Heart left ventricle (tissue), 16 donors: ENCODE data around the gene HOXB4. TPM values are rescaled to one million over a fixed set of nuclear protein-coding genes. Genes with fewer than 3 reads are reported as not detected.

ENCODE experiments used
- ATAC-seq, 4 donors: fragments of 200-7000 bp; cut with Tn5 transposase; one replicate each; pipeline ENCODE4 v1.9.1; 2020 to 2022; ENCODE audit warnings: moderate library complexity in 4 of 4, mild to moderate bottlenecking in 3 of 4, moderate number of reproducible peaks in 1 of 4
- DNase-seq, 5 donors: peaks; one replicate each; pipeline ENCODE4 v3.0.0-alpha.2; 2020
- H3K27ac ChIP-seq, 12 donors: fragments of 200-600 bp; sonication (generic) in 4 of 12; one replicate each; pipeline versions ENCODE4 v1.5.0 to v1.8.0; 2016 to 2022; ENCODE audit warnings: mild to moderate bottlenecking in 2 of 12
- H3K27me3 ChIP-seq, 9 donors: fragments of 200-600 bp; sonication (generic) in 2 of 9; one replicate each; pipeline versions ENCODE4 v1.5.1 to v1.8.0; 2016 to 2022; ENCODE audit warnings: mild to moderate bottlenecking in 3 of 9
- H3K36me3 ChIP-seq, 9 donors: fragments of 200-600 bp; sonication (generic) in 2 of 9; one replicate each; pipeline versions ENCODE4 v1.5.0 to v1.8.0; 2018 to 2022; ENCODE audit warnings: mild to moderate bottlenecking in 2 of 9
- H3K4me1 ChIP-seq, 12 donors: fragments of 200-600 bp; sonication (generic) in 4 of 12; one replicate each; pipeline versions ENCODE4 v1.5.0 to v1.8.0; 2016 to 2022; ENCODE audit warnings: mild to moderate bottlenecking in 3 of 12
- H3K4me3 ChIP-seq, 12 donors: fragments of 200-600 bp; sonication (generic) in 4 of 12; one replicate each; pipeline versions ENCODE4 v1.5.0 to v1.8.0; 2017 to 2022; ENCODE audit warnings: mild to moderate bottlenecking in 9 of 12, moderate library complexity in 4 of 12
- H3K9me3 ChIP-seq, 12 donors: fragments of 200-600 bp; sonication (generic) in 4 of 12; one replicate each; pipeline versions ENCODE4 v1.5.0 to v1.8.0; 2016 to 2022; ENCODE audit warnings: mild to moderate bottlenecking in 1 of 12
- CTCF ChIP-seq, 12 donors: fragments of 200-600 bp; sonication (generic) in 4 of 12; IDR thresholded peaks; one replicate each; pipeline versions ENCODE4 v1.5.0 to v1.8.0; 2018 to 2022; ENCODE audit warnings: antibody characterized with exemption in 12 of 12, mild to moderate bottlenecking in 5 of 12
- POLR2A ChIP-seq, 2 donors: fragments of 450-650 bp; IDR thresholded peaks; one replicate each; pipeline ENCODE4 v1.6.1; 2017; ENCODE audit warnings: antibody characterized with exemption in 2 of 2, mild to moderate bottlenecking in 2 of 2, moderate library complexity in 2 of 2
- WGBS, 4 donors: extraction: QIAGEN DNeasy Blood & Tissue Kit in 2 of 4; methylation state at CpG; one replicate each; pipeline versions ENCODE4 v1.1.5 to v1.1.7; 2013 to 2018; 5-methylcytosine and 5-hydroxymethylcytosine counted together
- intact Hi-C, 10 donors: fragments of 100-400 bp; cut with DNase I; formaldehyde crosslinking; loops; one replicate each; pipeline versions ENCODE4 v1.11.1 to v1.14.2; 2022
- polyA plus RNA-seq, 2 donors: library from polyadenylated mRNA; stranded (reverse); fragments of 200-250 nt; gene quantifications; one replicate each; pipeline ENCODE4 v1.2.3, GENCODE V29; 2013
- total RNA-seq, 9 donors: library from RNA; depleted of rRNA in 2 of 9; stranded (reverse); fragments of >200 nt in 2 of 9; fragmentation: NEBNext Ultra II Directional in 3 of 9; extraction: Animal tissue kit (Norgen Biotek cat#: 25700) in 3 of 9; gene quantifications; one replicate each; pipeline versions ENCODE4 v1.1.0 to v1.2.4, GENCODE V29; 2016 to 2023
- donor health status: ischemic (EF 13 %, LVEDD 7.1; RV severe dilation, severe dysfunction).
- donor health status: healthy with polysubstance abuse.
- donor health status: DM: no; HTN: yes; CAD: no.
- donor health status: DM: no; HTN: no; CAD: no.
- donor health status: ischemic (EF 25% LVEDD 6.9; RV normal size, moderate dysfunction).
- donor health status: ischemic (EF 25% LVEDD 5.7; RV mildly dilated, moderate dysfunction).
- donor health status: healthy.
- donor health status: DM: yes; HTN: yes; CAD: no.
- donor health status: ischemic (EF 35%, LVEDD 5.7; RV mildly dilated, moderate dysfunction).
- donor health status: nonischemic (EF 11% LVEDD 7.7; RV severe dilation, severe dysfunction).
- donor health status: DM: yes; HTN: yes; CAD: no.
- donor health status: PGD.
- donor health status: ischemic (EF 29% LVEDD 5.4; RV normal size, mild dysfunction).
- donor health status: nonischemic (EF 23%, LVEDD 6.1; RV moderate dilation, normal function).

The HOXB4 gene
- total and polyA plus RNA-seq, 11 donors: 0.27 to 2.8 (median 0.59) TPM; not detected in 1

GRCh38 chr17:48625495-48626244, 47.5 kb upstream of the HOXB4 start:
- peak overlapping the region; percentile 1 to 47 (median 37) for H3K4me3 ChIP-seq
- TF ChIP-seq CTCF (IDR thresholded peaks at IDR 0.05) (no peak), POLR2A (IDR thresholded peaks at IDR 0.05) (no peak)
- peaks cover 86 to 100% (median 100%) of the 10 kb centered on the region in 9 donors for H3K27me3 ChIP-seq
- ATAC-seq (peak in 3 of 4 donors; percentile 49 to 67 (median 59)), DNase-seq (no peak)
- peaks cover 7 to 26% (median 21%) of the 10 kb centered on the region in 12 donors for H3K4me1 ChIP-seq
- intact Hi-C loops: loop anchor here in 1 of 10 donors (10.0 kb wide), 1 partner anchor 461 kb away; no protein-coding TSS in a partner anchor
- H3K36me3 ChIP-seq: no peaks in the 10 kb centered on the region
- no peak overlapping the region for H3K27ac ChIP-seq
- no peaks in the 10 kb centered on the region for H3K9me3 ChIP-seq
- WGBS, 4 donors: 0 to 2% (median 1%) methylated on average over 63 to 69 of the region's 69 CpGs

GRCh38 chr17:48624544-48625494, 46.7 kb upstream of the HOXB4 start:
- H3K9me3 ChIP-seq: no peaks in the 10 kb centered on the region
- peak in 2 of 4 donors; percentile 30 to 39 for ATAC-seq
- intact Hi-C loops: loop anchor here in 2 of 10 donors (5.0 to 10.0 kb wide), 2 partner anchors 273 to 460 kb away; no protein-coding TSS in a partner anchor
- no peak overlapping the region for H3K27ac ChIP-seq
- no peaks in the 10 kb centered on the region for H3K36me3 ChIP-seq
- no peak for TF ChIP-seq CTCF (IDR thresholded peaks at IDR 0.05)
- TF ChIP-seq POLR2A (IDR thresholded peaks at IDR 0.05): no peak
- DNase-seq: no peak
- peaks cover 7 to 26% (median 21%) of the 10 kb centered on the region in 12 donors for H3K4me1 ChIP-seq
- WGBS, 4 donors: 1 to 3% (median 2%) methylated on average over 27 to 66 of the region's 66 CpGs
- peaks cover 87 to 100% (median 100%) of the 10 kb centered on the region in 9 donors for H3K27me3 ChIP-seq
- peak overlapping the region; percentile 1 to 47 (median 37) for H3K4me3 ChIP-seq

- peaks cover 7 to 26% (median 21%) of the 10 kb centered on the region in 12 donors for H3K4me1 ChIP-seq
- intact Hi-C loops: loop anchor here in 2 of 10 donors (5.0 to 10.0 kb wide), 2 partner anchors 272 to 459 kb away; no protein-coding TSS in a partner anchor
- DNase-seq: no peak
- H3K27ac ChIP-seq: no peak overlapping the region
- no peak for TF ChIP-seq POLR2A (IDR thresholded peaks at IDR 0.05)
- TF ChIP-seq CTCF (IDR thresholded peaks at IDR 0.05): no peak
- WGBS, 4 donors: 16 to 22% (median 16%) methylated on average over 5 of the region's 5 CpGs
- no peak overlapping the region for H3K4me3 ChIP-seq
- H3K9me3 ChIP-seq: no peaks in the 10 kb centered on the region
- ATAC-seq: no peak
- H3K27me3 ChIP-seq: peaks cover 87 to 100% (median 100%) of the 10 kb centered on the region in 9 donors
- H3K36me3 ChIP-seq: no peaks in the 10 kb centered on the region
Observed at GRCh38 chr17:48624118-48624517, 46.0 kb upstream of the HOXB4 start.
